HL-60 (cell line): Measurements from ENCODE around the gene MRPL39.
A peak's percentile ranks its signal among the peaks of the same experiment; 100 is the strongest.

Experiments used
- DNase-seq, 2 experiments: peaks; one replicate each; pipeline ENCODE4 v3.0.0-alpha.2; 2010 to 2020; ENCODE audit warnings: low read depth in 1 of 2, low spot score in 1 of 2
- H3K27ac ChIP-seq: fragments of 250-450 bp; sonication (Bioruptor Pico); replicated peaks from 2 replicates; pipeline ENCODE4 v1.5.1; 2020; ENCODE audit warnings: mild to moderate bottlenecking, moderate library complexity
- H3K27me3 ChIP-seq: fragments of 250-450 bp; sonication (Bioruptor Pico); 2 replicates; pipeline ENCODE4 v1.5.1; 2021; ENCODE audit warnings: mild to moderate bottlenecking, moderate library complexity; ENCODE audit not compliant: insufficient read depth, poor library complexity, severe bottlenecking
- H3K4me3 ChIP-seq: replicated peaks from 2 replicates; pipeline ENCODE4 v1.5.1; 2011; ENCODE audit warnings: mild to moderate bottlenecking, control low read depth, low read length; ENCODE audit not compliant: insufficient read depth
- CTCF ChIP-seq: IDR thresholded peaks from one replicate; pipeline ENCODE4 v1.5.1; 2011; ENCODE audit warnings: low read length, control low read depth, inconsistent platforms; ENCODE audit not compliant: insufficient read depth
- GABPA ChIP-seq: IDR thresholded peaks from 2 replicates; pipeline ENCODE4 v1.6.1; 2012; ENCODE audit warnings: low read depth
- POLR2AphosphoS5 ChIP-seq: IDR thresholded peaks from 2 replicates; pipeline ENCODE4 v1.6.1; 2012; ENCODE audit warnings: low read depth
- REST ChIP-seq: IDR thresholded peaks from 2 replicates; pipeline ENCODE4 v1.6.1; 2012; ENCODE audit warnings: low read depth; ENCODE audit not compliant: insufficient replicate concordance
- SPI1 ChIP-seq: IDR thresholded peaks from 2 replicates; pipeline ENCODE4 v1.6.1; 2012; ENCODE audit warnings: low read depth, mild to moderate bottlenecking, borderline replicate concordance

Gene MRPL39

GRCh38 chr21:25614441-25614840 is 7.2 kb upstream of the MRPL39 start:
- no peak overlapping the region for H3K27ac ChIP-seq
- no peaks in the 10 kb centered on the region for H3K27me3 ChIP-seq
- no peak for DNase-seq
- TF ChIP-seq POLR2AphosphoS5: no peak
- no peak for TF ChIP-seq REST
- no peak for TF ChIP-seq SPI1
- no peak for TF ChIP-seq CTCF
- TF ChIP-seq GABPA: no peak
- no peak overlapping the region for H3K4me3 ChIP-seq

GRCh38 chr21:25608044-25608737 is 910 bp upstream of the MRPL39 start:
- DNase-seq: peak; percentile 52 to 80
- peak overlapping the region; percentile 92 for H3K4me3 ChIP-seq
- H3K27me3 ChIP-seq: no peaks in the 10 kb centered on the region
- no peak overlapping the region for H3K27ac ChIP-seq
- no peak for TF ChIP-seq POLR2AphosphoS5
- peak; percentile 81 for TF ChIP-seq CTCF

GRCh38 chr21:25589887-25590286 is 17.4 kb downstream of the MRPL39 start:
- DNase-seq: no peak

More at GRCh38 chr21:25589887-25590286, 17.4 kb downstream of the MRPL39 start:
- H3K27ac ChIP-seq: no peak overlapping the region
- no peaks in the 10 kb centered on the region for H3K27me3 ChIP-seq
- H3K4me3 ChIP-seq: no peak overlapping the region
- TF ChIP-seq SPI1: peak; percentile 15; the same call in 1 of the 2 replicates
- TF ChIP-seq REST: no peak
